Left ventricle myocardium inferior (tissue), 1 donor: Measurements from ENCODE around the gene PPP2R2B. TPM values are rescaled to one million over a fixed set of nuclear protein-coding genes. Genes with fewer than 3 reads are reported as not detected.

Experiments
- DNase-seq: peaks from one replicate; pipeline ENCODE4 v3.0.0-alpha.2; 2020
- H3K27ac ChIP-seq: fragments of 200-600 bp; replicated peaks from 2 replicates; pipeline ENCODE4 v1.8.0; 2021
- H3K27me3 ChIP-seq: fragments of 200-600 bp; 2 replicates; pipeline ENCODE4 v1.8.0; 2021; ENCODE audit warnings: low read depth
- H3K36me3 ChIP-seq: fragments of 200-600 bp; 2 replicates; pipeline ENCODE4 v1.8.0; 2021
- H3K4me1 ChIP-seq: fragments of 200-600 bp; 2 replicates; pipeline ENCODE4 v1.8.0; 2021
- H3K4me3 ChIP-seq: fragments of 200-600 bp; 2 replicates; pipeline ENCODE4 v1.8.0; 2021; ENCODE audit warnings: mild to moderate bottlenecking, moderate library complexity
- H3K9me3 ChIP-seq: fragments of 200-600 bp; replicated peaks from 2 replicates; pipeline ENCODE4 v1.8.0; 2021
- intact Hi-C: fragments of 100-400 bp; cut with micrococcal nuclease; formaldehyde crosslinking; loops from one replicate; pipeline ENCODE4 v1.11.0; 2022
- total RNA-seq: library from RNA; stranded (reverse); fragmentation: NEBNext Ultra II Directional; extraction: Animal tissue kit (Norgen Biotek cat#: 25700); gene quantifications from one replicate; pipeline ENCODE4 v1.2.1, GENCODE V29; 2021
- TF ChIP-seq, protein P1 (sequence below): fragments of 200-600 bp; IDR thresholded peaks from 2 replicates; pipeline ENCODE4 v1.8.0; 2021; ENCODE audit warnings: antibody characterized with exemption, mild to moderate bottlenecking, borderline replicate concordance
- donor health status: DM: no; HTN: yes; CAD: no; lungs with severe emphysema.

PPP2R2B gene
- total RNA-seq, 1 donor from 2014 or later, result 0.11 TPM

- Histone ChIP-seq H3K27ac (no peak overlapping the region), H3K36me3 (no peaks in the 10 kb centered on the region), H3K27me3 (peaks cover 2% of the 10 kb centered on the region), H3K9me3 (no peaks in the 10 kb centered on the region), H3K4me3 (no peak overlapping the region), H3K4me1 (no peaks in the 10 kb centered on the region)
- intact Hi-C loops, result no loop called here
- TF ChIP-seq, protein P1, sequence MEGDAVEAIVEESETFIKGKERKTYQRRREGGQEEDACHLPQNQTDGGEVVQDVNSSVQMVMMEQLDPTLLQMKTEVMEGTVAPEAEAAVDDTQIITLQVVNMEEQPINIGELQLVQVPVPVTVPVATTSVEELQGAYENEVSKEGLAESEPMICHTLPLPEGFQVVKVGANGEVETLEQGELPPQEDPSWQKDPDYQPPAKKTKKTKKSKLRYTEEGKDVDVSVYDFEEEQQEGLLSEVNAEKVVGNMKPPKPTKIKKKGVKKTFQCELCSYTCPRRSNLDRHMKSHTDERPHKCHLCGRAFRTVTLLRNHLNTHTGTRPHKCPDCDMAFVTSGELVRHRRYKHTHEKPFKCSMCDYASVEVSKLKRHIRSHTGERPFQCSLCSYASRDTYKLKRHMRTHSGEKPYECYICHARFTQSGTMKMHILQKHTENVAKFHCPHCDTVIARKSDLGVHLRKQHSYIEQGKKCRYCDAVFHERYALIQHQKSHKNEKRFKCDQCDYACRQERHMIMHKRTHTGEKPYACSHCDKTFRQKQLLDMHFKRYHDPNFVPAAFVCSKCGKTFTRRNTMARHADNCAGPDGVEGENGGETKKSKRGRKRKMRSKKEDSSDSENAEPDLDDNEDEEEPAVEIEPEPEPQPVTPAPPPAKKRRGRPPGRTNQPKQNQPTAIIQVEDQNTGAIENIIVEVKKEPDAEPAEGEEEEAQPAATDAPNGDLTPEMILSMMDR, result no peak
- no peak for DNase-seq
Measured at GRCh38 chr5:146785065-146785464, 93.5 kb downstream of the PPP2R2B start.

GRCh38 chr5:146781157-146781556, 97.4 kb downstream of the PPP2R2B start:
- H3K27me3 ChIP-seq, result no peaks in the 10 kb centered on the region
- H3K4me3 ChIP-seq, result no peak overlapping the region
- H3K27ac ChIP-seq, result no peak overlapping the region
- H3K9me3 ChIP-seq, result peaks cover 1% of the 10 kb centered on the region
- no peaks in the 10 kb centered on the region for H3K4me1 ChIP-seq
- H3K36me3 ChIP-seq, result no peaks in the 10 kb centered on the region
- no peak for DNase-seq
- intact Hi-C loops, result no loop called here
- TF ChIP-seq, protein P1, result no peak

- Histone ChIP-seq H3K27ac (no peak overlapping the region), H3K4me3 (no peak overlapping the region), H3K36me3 (no peaks in the 10 kb centered on the region), H3K27me3 (no peaks in the 10 kb centered on the region), H3K9me3 (peaks cover 18% of the 10 kb centered on the region), H3K4me1 (no peaks in the 10 kb centered on the region)
- TF ChIP-seq, protein P1, result no peak
- no peak for DNase-seq
- intact Hi-C loops, result no loop called here
Measured at GRCh38 chr5:146779211-146779869, 99.2 kb downstream of the PPP2R2B start.

DNA sequence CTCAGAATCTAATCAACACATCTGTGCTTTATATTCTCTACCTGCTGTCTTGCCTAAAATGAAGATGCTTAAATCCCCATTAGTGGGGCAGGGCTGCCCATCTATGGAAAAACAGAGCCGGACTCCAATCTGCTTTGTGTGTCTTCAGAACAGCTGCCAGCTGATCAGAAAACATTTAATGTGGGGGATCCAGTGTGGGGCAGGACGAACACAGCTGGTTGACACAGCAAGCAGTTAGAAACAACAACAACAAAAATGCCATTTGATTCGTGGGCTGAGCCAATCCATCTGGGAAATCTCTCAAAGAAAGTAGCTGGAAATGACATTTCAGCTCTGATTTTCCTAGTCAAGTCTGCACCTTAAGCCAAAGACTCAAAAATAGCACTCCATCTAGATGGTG, 99.8 kb downstream of the PPP2R2B start:
- intact Hi-C loops, result no loop called here
- Histone ChIP-seq H3K9me3 (peaks cover 19% of the 10 kb centered on the region), H3K27ac (no peak overlapping the region), H3K4me3 (no peak overlapping the region), H3K36me3 (no peaks in the 10 kb centered on the region), H3K27me3 (no peaks in the 10 kb centered on the region), H3K4me1 (no peaks in the 10 kb centered on the region)
- no peak for DNase-seq
- TF ChIP-seq, protein P1, result no peak

DNA sequence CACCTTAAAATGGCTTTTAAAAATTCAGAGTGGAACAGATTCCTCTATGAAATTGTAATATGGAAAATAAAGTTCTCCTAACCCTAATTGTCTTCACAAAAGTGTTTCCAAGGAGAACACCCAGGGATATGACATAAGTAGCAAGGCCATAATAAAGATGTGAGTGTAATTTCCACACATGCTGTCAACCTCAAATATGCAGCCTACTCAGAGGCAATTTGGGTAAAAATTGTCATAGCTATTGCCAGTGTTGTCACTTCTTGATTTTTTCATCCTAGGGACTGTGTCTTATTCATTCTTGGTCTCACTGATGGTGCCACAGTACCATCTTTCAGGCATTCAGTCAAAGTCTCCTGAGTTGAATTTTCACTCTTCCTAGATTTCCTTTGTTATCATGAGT, 100.3 kb downstream of the PPP2R2B start:
- H3K4me3 ChIP-seq, result no peak overlapping the region
- TF ChIP-seq, protein P1, result no peak
- H3K4me1 ChIP-seq, result no peaks in the 10 kb centered on the region
- intact Hi-C loops, result no loop called here
- no peak overlapping the region for H3K27ac ChIP-seq
- no peak for DNase-seq
- no peaks in the 10 kb centered on the region for H3K36me3 ChIP-seq
- H3K27me3 ChIP-seq, result no peaks in the 10 kb centered on the region
- H3K9me3 ChIP-seq, result peaks cover 19% of the 10 kb centered on the region
